Measurements from ENCODE around the gene HS1BP3.

Gene HS1BP3

DNA sequence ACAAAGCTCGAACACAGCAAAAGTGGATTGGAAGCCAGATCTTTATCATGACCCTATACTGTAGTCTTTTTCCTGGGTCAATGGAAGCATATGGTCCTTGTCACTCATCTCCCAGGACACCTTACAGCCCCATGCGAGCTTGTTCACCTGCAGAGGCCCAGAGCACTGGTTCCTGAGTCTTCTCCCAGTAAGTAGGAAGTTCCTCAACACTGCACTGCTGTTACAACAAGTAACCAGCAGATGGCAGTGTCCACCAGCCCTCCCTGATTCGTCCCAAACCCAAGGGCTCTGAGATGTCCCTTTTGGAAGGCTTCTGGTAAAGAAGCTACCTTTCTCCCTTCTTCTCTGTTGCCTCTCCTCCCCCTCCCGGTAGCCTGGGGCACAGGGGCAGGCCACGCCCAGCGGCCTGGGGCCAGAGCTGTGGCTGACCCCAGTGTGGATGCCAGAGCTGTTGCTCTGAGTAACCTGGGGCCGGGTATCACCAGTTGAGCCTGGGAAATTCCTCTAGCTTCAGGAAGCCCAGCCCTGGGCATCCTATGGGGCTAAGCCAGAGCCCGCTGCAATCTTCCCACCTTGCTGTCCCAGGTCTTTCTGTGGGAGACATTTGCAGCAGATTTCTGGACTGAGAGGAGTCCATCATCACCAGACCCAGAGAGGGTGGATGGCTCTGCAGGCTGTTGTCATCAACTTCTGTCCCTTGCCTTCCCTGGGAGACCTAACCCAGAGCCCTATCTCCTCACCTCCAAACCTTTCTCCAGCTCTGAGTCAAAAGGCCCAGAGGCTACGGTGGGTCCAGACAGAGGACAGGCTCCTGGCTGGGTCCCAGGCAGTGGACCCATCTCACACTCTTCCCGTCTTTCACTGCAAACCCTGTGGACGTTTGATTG is 10.8 kb upstream of the HS1BP3 start:
- peaks cover 74% of the 10 kb centered on the region for H3K27me3 Mint-ChIP-seq
- peaks cover 13% of the 10 kb centered on the region for H3K4me1 Mint-ChIP-seq (ENCODE audit: low read depth)
- peak; percentile 74 for DNase-seq
- H3K27ac Mint-ChIP-seq, result no peak overlapping the region
- no peaks in the 10 kb centered on the region for H3K9me3 Mint-ChIP-seq
- no peak overlapping the region for H3K4me3 Mint-ChIP-seq
- H3K36me3 Mint-ChIP-seq (ENCODE audit: low read depth), result no peaks in the 10 kb centered on the region

DNA sequence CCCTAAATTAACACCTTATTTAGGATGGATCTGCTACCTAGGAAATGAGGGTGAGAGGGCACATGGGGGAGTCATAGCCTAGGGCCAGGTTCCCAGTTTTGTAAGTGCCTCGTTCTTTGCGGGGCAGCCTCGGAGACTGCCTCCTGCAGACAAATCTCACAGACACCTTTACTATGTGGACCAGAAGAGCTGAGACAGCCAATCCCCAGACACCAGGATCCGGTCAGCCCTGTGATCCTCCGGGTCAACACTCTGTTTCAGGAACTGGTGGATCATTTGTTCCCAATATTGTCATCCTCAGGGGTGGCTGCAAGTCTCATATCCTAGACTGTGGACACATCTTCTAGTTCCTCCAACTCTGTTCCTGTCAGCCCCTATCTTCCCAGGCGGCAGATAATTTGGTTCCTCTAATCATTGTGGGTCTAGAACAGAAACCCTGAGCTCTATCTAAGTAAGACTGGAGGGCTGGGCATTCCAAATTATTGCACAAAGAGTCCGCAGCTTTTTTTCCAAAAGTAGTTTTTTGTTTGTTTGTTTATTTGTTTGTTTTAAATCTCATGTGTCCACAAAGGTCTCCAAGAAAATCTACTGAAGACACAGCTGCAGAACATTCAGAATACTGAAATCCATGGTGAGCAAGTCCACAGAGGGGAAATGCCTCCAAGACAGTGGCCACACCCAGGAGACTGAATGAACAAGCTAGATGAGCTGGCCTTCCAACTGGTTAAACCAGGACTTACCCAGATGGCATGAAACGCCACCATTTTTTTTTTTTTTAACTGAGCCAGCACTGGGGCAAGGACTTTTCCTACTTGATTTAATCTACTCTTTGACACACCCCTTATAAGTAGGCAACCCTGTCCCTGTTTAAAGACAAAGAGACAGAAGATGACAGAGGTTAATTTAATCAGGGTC is 9.9 kb upstream of the HS1BP3 start:
- no peaks in the 10 kb centered on the region for H3K36me3 Mint-ChIP-seq (ENCODE audit: low read depth)
- H3K4me1 Mint-ChIP-seq (ENCODE audit: low read depth), result peaks cover 7% of the 10 kb centered on the region
- no peak overlapping the region for H3K27ac Mint-ChIP-seq
- H3K4me3 Mint-ChIP-seq, result no peak overlapping the region
- peaks cover 65% of the 10 kb centered on the region for H3K27me3 Mint-ChIP-seq
- H3K9me3 Mint-ChIP-seq, result no peaks in the 10 kb centered on the region
- no peak for DNase-seq

DNA sequence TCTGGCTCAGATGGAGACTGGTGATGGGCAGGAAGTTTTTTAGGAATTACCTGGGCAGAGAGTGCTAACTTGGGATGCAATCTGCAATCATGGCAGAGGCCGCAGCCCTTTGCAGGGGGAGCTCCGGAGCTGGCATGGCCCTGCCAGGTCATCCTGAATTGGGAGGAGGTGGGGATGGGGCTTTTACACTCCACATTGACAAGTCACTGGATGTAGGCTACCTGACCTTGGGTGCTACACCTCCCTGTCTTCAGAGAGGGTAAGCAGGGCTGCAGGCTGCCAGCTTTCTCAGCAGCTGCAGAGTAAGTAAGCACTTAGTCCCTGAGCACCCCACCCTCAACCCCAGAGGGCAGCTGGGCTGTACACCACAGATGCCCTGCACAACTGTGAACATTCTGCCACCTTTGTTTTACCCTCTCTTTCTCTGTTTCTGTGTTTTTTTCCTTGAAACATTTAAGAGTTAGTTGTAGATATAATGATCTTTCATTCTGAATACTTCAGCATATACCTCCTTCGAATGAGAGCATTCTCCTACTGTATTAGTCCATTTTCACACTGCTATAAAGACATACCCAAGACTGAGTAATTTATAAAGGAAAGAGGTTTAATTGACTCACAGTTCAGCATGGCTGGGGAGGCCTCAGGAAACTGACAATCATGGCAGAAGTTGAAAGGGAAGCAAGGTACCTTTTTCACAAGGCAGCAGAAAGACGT is 6.8 kb upstream of the HS1BP3 start:
- H3K9me3 Mint-ChIP-seq, result no peaks in the 10 kb centered on the region
- H3K27ac Mint-ChIP-seq, result no peak overlapping the region
- no peak overlapping the region for H3K4me3 Mint-ChIP-seq
- peaks cover 35% of the 10 kb centered on the region for H3K27me3 Mint-ChIP-seq
- no peaks in the 10 kb centered on the region for H3K4me1 Mint-ChIP-seq (ENCODE audit: low read depth)
- no peak for DNase-seq
- no peaks in the 10 kb centered on the region for H3K36me3 Mint-ChIP-seq (ENCODE audit: low read depth)

DNA sequence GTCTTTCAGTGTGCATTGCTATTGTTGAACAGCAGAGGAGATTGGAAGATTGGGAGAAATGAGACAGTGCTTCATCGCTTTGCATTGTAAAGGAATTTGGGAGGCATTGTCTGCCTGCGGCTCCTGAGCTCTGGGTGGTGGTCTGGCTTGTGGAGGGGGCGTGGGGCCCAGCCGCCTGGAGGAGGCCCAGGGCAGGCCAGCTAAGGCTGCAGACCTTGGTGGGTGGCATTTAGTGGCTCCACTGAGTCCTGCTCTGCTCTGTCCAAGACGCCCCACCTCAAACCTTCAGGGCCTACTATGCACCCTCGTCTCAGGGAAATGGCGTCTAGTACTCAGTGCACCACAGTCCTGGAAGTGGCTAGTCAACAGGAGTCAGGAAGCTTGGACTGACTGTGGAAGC is 5.7 kb upstream of the HS1BP3 start:
- peaks cover 24% of the 10 kb centered on the region for H3K27me3 Mint-ChIP-seq
- H3K4me1 Mint-ChIP-seq (ENCODE audit: low read depth), result peaks cover 5% of the 10 kb centered on the region
- no peak overlapping the region for H3K27ac Mint-ChIP-seq
- DNase-seq, result no peak
- H3K9me3 Mint-ChIP-seq, result no peaks in the 10 kb centered on the region
- H3K36me3 Mint-ChIP-seq (ENCODE audit: low read depth), result no peaks in the 10 kb centered on the region
- H3K4me3 Mint-ChIP-seq, result no peak overlapping the region

- Mint-ChIP-seq H3K9me3 (no peaks in the 10 kb centered on the region), H3K27me3 (peaks cover 8% of the 10 kb centered on the region), H3K4me3 (no peak overlapping the region), H3K36me3 (ENCODE audit: low read depth) (no peaks in the 10 kb centered on the region), H3K4me1 (ENCODE audit: low read depth) (peaks cover 19% of the 10 kb centered on the region), H3K27ac (no peak overlapping the region)
- DNase-seq, result no peak
These were observed 3.6 kb upstream of the HS1BP3 start for GRCh38 chr2:20654535-20654813.

DNA sequence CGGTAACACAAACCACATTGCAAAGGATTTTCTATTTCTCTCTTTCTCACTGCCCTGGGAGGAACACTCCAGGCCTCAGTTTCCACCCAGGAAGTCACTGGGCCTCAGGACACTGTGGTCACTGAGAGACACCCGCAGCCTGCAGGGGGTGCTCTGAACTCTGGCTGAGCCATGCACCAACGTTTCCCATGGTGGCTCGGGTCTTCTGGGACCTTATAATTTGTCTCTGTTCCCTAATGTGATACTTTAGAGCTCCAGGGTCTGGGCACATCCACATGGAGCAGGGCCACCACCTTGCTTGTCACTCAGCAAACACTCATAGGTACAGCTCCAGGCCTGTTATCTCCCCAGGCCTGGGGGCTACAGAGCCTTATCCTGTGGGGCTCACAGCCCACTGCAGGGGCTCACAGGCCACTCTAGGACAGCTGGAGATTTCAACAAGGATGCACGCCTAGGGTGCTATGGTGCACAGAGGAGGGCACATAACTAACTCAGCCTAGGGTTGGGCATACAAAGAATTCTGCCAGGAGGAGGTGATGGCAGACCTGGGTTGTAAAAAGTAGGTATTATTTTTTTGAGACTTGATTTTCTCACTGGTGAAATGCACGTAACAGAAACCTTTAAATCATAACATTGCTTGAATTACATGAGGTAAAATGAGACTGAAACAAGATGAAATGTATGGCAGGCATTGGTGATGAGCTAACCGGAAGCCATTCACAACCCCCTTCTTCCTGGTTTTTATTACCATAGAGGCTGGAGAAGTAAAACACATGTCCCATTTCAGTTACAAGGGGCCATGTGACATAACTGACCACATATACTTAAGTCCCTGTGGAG is 3.0 kb upstream of the HS1BP3 start:
- no peak overlapping the region for H3K4me3 Mint-ChIP-seq
- peaks cover 24% of the 10 kb centered on the region for H3K4me1 Mint-ChIP-seq (ENCODE audit: low read depth)
- no peak overlapping the region for H3K27ac Mint-ChIP-seq
- no peak for DNase-seq
- H3K9me3 Mint-ChIP-seq, result no peaks in the 10 kb centered on the region
- H3K27me3 Mint-ChIP-seq, result peaks cover 3% of the 10 kb centered on the region
- no peaks in the 10 kb centered on the region for H3K36me3 Mint-ChIP-seq (ENCODE audit: low read depth)

DNA sequence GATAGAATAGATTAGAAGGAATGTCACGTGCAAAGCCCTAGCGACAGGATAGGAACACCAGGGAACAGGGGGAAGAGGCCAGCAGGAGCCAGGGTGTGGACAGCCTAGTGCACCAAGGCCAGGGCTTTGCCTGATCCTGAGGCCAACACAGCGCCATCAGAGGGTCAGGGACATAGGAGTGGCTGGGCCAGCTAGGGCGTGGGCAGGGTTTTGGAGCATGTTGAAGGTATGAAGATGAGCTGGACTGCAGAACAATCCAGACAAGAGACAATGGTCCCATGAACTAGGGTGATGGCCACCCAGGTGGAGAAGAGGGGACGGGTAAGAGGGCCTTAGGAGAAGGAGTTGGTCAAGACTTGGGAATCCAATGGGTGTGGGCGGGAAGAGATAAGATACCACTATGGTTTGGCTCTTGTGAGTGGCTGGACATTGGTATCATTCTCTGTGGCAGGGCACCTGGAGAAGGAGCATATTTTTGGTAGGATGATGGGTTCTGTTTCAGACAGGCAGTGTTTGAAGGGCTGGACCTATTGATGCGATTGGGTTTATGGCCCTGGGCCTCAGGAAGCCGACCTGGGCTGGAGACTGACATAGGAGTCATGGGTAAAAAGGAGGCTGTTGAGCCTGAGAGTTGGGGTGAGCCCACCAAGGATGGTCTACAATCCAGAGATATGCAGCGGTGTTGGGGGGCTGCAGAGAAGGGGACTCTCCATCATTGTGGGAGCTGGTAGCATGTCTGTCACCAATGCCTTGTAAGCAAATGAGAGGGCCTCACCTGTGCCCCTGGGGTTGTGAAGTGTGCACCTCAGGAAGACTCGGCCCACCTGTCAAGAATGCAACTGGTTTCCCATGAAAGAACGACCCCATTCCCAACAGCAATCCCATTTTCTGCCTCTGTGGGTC is 2.0 kb upstream of the HS1BP3 start:
- no peak for DNase-seq
- Mint-ChIP-seq H3K27me3 (no peaks in the 10 kb centered on the region), H3K27ac (no peak overlapping the region), H3K36me3 (ENCODE audit: low read depth) (no peaks in the 10 kb centered on the region), H3K4me1 (ENCODE audit: low read depth) (peaks cover 31% of the 10 kb centered on the region), H3K9me3 (no peaks in the 10 kb centered on the region), H3K4me3 (no peak overlapping the region)

- H3K36me3 Mint-ChIP-seq (ENCODE audit: low read depth), result no peaks in the 10 kb centered on the region
- DNase-seq, result no peak
- no peaks in the 10 kb centered on the region for H3K9me3 Mint-ChIP-seq
- H3K4me1 Mint-ChIP-seq (ENCODE audit: low read depth), result peaks cover 31% of the 10 kb centered on the region
- no peaks in the 10 kb centered on the region for H3K27me3 Mint-ChIP-seq
- H3K27ac Mint-ChIP-seq, result no peak overlapping the region
- peak overlapping the region; percentile 13 for H3K4me3 Mint-ChIP-seq
These were observed 1.2 kb upstream of the HS1BP3 start for GRCh38 chr2:20652141-20652540.

GRCh38 chr2:20651731-20652099 is 817 bp upstream of the HS1BP3 start:
- Mint-ChIP-seq H3K27me3 (no peaks in the 10 kb centered on the region), H3K27ac (peak overlapping the region; percentile 90), H3K4me1 (ENCODE audit: low read depth) (peaks cover 31% of the 10 kb centered on the region), H3K9me3 (no peaks in the 10 kb centered on the region), H3K4me3 (peak overlapping the region; percentile 73), H3K36me3 (ENCODE audit: low read depth) (no peaks in the 10 kb centered on the region)
- DNase-seq, result no peak

DNA sequence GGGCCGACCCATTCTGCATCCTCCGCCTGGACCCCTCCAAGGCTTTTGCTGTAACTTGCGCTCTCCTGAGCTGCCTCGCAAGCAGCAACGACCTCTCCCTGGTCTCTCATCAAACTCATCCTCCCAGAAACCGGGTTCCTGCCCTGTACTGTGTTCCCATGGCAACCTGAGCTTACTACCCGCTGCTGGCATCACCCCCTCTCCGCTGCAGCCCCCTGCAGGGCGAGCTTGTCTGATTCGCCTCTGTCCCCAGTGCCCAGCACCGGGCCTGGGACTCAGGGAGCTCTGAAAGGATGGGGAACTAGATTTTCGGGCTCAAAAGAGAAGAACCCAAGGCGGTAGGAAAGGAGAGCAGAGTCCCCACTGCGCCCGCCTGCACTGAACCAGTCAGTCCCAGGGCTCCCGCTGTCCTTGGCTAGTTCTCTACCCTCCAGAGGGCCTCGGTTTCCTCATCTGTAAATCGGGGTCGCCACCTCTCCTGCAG is 463 bp downstream of the HS1BP3 start:
- Mint-ChIP-seq H3K9me3 (no peaks in the 10 kb centered on the region), H3K27ac (peak overlapping the region; percentile 29)
- no peak for DNase-seq

GRCh38 chr2:20649976-20650375 is 922 bp downstream of the HS1BP3 start:
- Mint-ChIP-seq H3K4me1 (ENCODE audit: low read depth) (peaks cover 31% of the 10 kb centered on the region), H3K36me3 (ENCODE audit: low read depth) (peaks cover under 1% of the 10 kb centered on the region), H3K27ac (peak overlapping the region; percentile 30), H3K4me3 (peak overlapping the region; percentile 84), H3K9me3 (no peaks in the 10 kb centered on the region), H3K27me3 (no peaks in the 10 kb centered on the region)
- DNase-seq, result no peak

More for the DNA sequence above, 463 bp downstream of the HS1BP3 start:
- H3K27me3 Mint-ChIP-seq, result no peaks in the 10 kb centered on the region
- H3K4me3 Mint-ChIP-seq, result peak overlapping the region; percentile 84
- peaks cover 31% of the 10 kb centered on the region for H3K4me1 Mint-ChIP-seq (ENCODE audit: low read depth)
- no peaks in the 10 kb centered on the region for H3K36me3 Mint-ChIP-seq (ENCODE audit: low read depth)

GRCh38 chr2:20649576-20649975 is 1.3 kb downstream of the HS1BP3 start:
- peak overlapping the region; percentile 84 for H3K4me3 Mint-ChIP-seq
- H3K27me3 Mint-ChIP-seq, result no peaks in the 10 kb centered on the region
- H3K27ac Mint-ChIP-seq, result peak overlapping the region; percentile 30
- H3K9me3 Mint-ChIP-seq, result no peaks in the 10 kb centered on the region
- H3K36me3 Mint-ChIP-seq (ENCODE audit: low read depth), result peaks cover 5% of the 10 kb centered on the region
- DNase-seq, result no peak
- H3K4me1 Mint-ChIP-seq (ENCODE audit: low read depth), result peaks cover 31% of the 10 kb centered on the region

- Mint-ChIP-seq H3K36me3 (ENCODE audit: low read depth) (peaks cover 10% of the 10 kb centered on the region), H3K4me1 (ENCODE audit: low read depth) (peaks cover 31% of the 10 kb centered on the region), H3K27ac (no peak overlapping the region), H3K9me3 (no peaks in the 10 kb centered on the region), H3K4me3 (no peak overlapping the region), H3K27me3 (no peaks in the 10 kb centered on the region)
- no peak for DNase-seq
These were observed 2.1 kb downstream of the HS1BP3 start for GRCh38 chr2:20648831-20649230.
